Nephron progenitor cell (in vitro differentiated cells): ENCODE measurements around the gene FHOD1.

Experiments used
- DNase-seq: peaks from one replicate; pipeline ENCODE4 v3.0.0; 2021
- H3K27ac Mint-ChIP-seq: 2 replicates; pipeline ENCODE4 v1.8.0; 2021; ENCODE audit warnings: mild to moderate bottlenecking, moderate library complexity, mixed read lengths
- H3K27me3 Mint-ChIP-seq: 2 replicates; pipeline ENCODE4 v1.8.0; 2021; ENCODE audit warnings: mild to moderate bottlenecking, low read depth, mixed read lengths; ENCODE audit not compliant: poor library complexity
- H3K36me3 Mint-ChIP-seq: 2 replicates; pipeline ENCODE4 v1.8.0; 2021; ENCODE audit warnings: low read depth, mixed read lengths
- H3K4me1 Mint-ChIP-seq: 2 replicates; pipeline ENCODE4 v1.8.0; 2021; ENCODE audit warnings: mixed read lengths
- H3K4me3 Mint-ChIP-seq: 2 replicates; pipeline ENCODE4 v1.8.0; 2021; ENCODE audit warnings: mild to moderate bottlenecking, moderate library complexity, mixed read lengths
- H3K9me3 Mint-ChIP-seq: 2 replicates; pipeline ENCODE4 v1.8.0; 2021; ENCODE audit warnings: mild to moderate bottlenecking, moderate library complexity, mixed read lengths
- TF ChIP-seq, protein P1 (sequence below): fragments of 200-600 bp; sonication (generic); IDR thresholded peaks from 2 replicates; pipeline ENCODE4 v1.5.0; 2021; ENCODE audit warnings: antibody characterized with exemption

The FHOD1 gene

GRCh38 chr16:67255553-67256221 lies 8.4 kb upstream of the FHOD1 start:
- TF ChIP-seq, protein P1, sequence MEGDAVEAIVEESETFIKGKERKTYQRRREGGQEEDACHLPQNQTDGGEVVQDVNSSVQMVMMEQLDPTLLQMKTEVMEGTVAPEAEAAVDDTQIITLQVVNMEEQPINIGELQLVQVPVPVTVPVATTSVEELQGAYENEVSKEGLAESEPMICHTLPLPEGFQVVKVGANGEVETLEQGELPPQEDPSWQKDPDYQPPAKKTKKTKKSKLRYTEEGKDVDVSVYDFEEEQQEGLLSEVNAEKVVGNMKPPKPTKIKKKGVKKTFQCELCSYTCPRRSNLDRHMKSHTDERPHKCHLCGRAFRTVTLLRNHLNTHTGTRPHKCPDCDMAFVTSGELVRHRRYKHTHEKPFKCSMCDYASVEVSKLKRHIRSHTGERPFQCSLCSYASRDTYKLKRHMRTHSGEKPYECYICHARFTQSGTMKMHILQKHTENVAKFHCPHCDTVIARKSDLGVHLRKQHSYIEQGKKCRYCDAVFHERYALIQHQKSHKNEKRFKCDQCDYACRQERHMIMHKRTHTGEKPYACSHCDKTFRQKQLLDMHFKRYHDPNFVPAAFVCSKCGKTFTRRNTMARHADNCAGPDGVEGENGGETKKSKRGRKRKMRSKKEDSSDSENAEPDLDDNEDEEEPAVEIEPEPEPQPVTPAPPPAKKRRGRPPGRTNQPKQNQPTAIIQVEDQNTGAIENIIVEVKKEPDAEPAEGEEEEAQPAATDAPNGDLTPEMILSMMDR = no peak
- no peak overlapping the region for H3K4me3 Mint-ChIP-seq
- H3K9me3 Mint-ChIP-seq = no peaks in the 10 kb centered on the region
- H3K36me3 Mint-ChIP-seq = no peaks in the 10 kb centered on the region
- H3K27me3 Mint-ChIP-seq = peaks cover 32% of the 10 kb centered on the region
- H3K27ac Mint-ChIP-seq = no peak overlapping the region
- DNase-seq = no peak
- peaks cover 15% of the 10 kb centered on the region for H3K4me1 Mint-ChIP-seq

DNA sequence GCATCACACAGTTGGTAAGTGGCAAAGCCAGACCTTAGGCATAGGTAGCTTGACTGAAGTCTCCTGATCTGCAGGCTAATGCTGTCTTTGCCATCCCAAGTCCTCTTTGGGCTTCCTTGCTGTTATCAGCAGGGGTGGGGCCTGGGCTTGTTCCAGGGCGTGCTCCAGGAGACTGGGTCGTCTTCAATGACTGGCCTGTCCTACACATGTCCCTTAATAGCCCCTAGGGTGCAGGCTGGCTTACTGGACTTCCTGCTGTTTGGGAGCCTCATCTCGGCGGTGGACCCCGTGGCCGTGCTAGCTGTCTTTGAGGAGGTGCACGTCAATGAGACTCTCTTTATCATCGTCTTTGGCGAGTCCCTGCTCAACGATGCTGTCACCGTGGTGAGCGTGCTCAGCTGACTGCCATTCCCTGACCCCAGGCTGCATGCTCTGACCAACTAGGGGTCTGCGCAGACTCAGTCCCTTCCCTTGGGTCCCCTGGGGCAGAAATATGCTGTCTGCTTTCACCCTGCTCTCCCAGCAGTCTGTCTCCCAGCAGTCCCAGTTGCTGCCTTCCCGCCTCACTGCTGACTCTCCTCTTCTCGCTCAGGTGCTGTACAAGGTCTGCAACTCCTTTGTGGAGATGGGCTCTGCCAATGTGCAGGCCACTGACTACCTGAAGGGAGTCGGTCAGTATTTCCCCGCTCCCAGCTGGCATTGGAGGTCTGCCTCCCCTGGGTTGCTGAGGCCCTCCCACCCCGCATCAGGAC lies 7.7 kb upstream of the FHOD1 start:
- Mint-ChIP-seq H3K27me3 (peaks cover 39% of the 10 kb centered on the region), H3K4me1 (peaks cover 14% of the 10 kb centered on the region), H3K9me3 (no peaks in the 10 kb centered on the region), H3K27ac (no peak overlapping the region), H3K36me3 (no peaks in the 10 kb centered on the region), H3K4me3 (peak overlapping the region; percentile 49)
- TF ChIP-seq, protein P1 = no peak
- no peak for DNase-seq

DNA sequence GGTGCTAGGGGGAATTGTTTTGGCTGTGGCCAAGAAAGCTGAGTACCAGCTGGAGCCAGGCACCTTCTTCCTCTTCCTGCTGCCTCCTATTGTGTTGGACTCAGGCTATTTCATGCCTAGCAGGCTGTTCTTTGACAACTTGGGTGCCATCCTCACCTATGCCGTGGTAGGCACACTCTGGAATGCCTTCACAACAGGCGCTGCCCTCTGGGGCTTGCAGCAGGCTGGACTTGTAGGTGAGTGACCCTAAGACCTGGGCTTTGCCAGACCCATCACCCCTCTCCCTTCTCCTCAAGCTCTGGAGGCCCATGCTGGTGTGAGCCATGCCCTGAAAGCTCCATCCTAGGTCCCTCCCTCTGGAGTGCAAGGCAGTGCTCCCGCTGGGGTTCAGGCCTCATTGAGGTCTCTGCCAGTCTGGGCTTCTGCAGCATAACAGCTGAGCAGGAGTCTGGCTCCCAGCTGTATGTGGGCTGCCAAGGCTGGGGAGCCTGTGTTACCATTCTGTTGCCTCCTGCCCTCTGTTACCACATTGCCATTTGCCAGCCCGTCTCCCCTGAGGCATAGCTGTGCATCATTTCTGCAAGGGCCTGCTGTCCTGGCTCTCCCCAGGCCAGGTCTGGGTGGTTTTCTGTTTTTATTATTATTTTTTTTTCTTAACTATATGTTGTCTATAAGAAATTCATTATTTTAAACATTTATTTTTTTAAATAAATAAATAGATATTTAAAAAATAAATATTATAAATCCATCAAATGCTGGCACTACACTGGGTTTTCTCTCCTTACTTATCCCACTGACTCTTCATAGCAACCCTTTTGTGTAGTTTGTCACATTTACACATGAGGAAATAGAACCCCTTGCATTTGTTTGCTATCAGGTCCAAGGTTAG lies 5.6 kb upstream of the FHOD1 start:
- H3K27ac Mint-ChIP-seq = no peak overlapping the region
- no peak for DNase-seq

GRCh38 chr16:67250045-67250327 lies 2.7 kb upstream of the FHOD1 start:
- H3K4me3 Mint-ChIP-seq = peak overlapping the region; percentile 83
- H3K9me3 Mint-ChIP-seq = no peaks in the 10 kb centered on the region
- H3K4me1 Mint-ChIP-seq = peaks cover 34% of the 10 kb centered on the region
- H3K36me3 Mint-ChIP-seq = no peaks in the 10 kb centered on the region
- TF ChIP-seq, protein P1 = no peak
- H3K27ac Mint-ChIP-seq = no peak overlapping the region
- DNase-seq = no peak
- peaks cover 53% of the 10 kb centered on the region for H3K27me3 Mint-ChIP-seq

More for the DNA sequence above, 5.6 kb upstream of the FHOD1 start:
- Mint-ChIP-seq H3K4me1 (peaks cover 23% of the 10 kb centered on the region), H3K9me3 (no peaks in the 10 kb centered on the region), H3K4me3 (no peak overlapping the region), H3K36me3 (no peaks in the 10 kb centered on the region), H3K27me3 (peaks cover 58% of the 10 kb centered on the region)
- TF ChIP-seq, protein P1 = no peak

GRCh38 chr16:67249178-67250044 lies 2.1 kb upstream of the FHOD1 start:
- H3K27me3 Mint-ChIP-seq = peaks cover 53% of the 10 kb centered on the region
- no peaks in the 10 kb centered on the region for H3K36me3 Mint-ChIP-seq
- no peak overlapping the region for H3K27ac Mint-ChIP-seq
- TF ChIP-seq, protein P1 = no peak
- DNase-seq = no peak
- peaks cover 39% of the 10 kb centered on the region for H3K4me1 Mint-ChIP-seq
- peak overlapping the region; percentile 83 for H3K4me3 Mint-ChIP-seq
- H3K9me3 Mint-ChIP-seq = no peaks in the 10 kb centered on the region
